OCI-M2 (cell line): ENCODE measurements around the gene CCL22.

Experiments used
- DNase-seq: peaks from one replicate; lab custom pipeline; 2025; ENCODE audit not compliant: unreplicated experiment; lab: John Stamatoyannopoulos, UW

The CCL22 gene

DNA sequence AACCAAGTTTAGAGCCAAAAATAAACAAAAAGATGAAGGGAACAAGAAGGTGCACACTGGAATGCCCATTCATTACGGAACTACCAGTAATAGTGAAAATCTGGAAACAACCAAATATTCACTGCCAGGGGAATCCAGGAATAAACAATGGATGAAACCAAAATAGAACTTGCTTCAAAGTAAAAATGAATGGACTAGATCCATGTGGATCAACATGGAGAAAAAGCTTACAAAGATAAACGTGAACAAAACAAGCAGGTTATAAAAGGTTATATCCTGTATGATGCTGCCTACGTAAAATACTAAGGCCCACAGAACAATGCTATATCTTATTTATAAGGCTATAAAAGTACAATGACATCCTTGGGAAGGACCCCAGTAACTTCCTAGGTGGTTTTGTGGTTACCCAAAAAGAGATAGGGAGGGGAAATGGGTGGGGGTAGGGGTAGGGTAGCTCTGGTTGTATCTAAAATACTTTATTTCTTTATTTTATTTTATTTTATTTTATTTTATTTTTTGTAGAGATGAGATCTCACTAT, 12.8 kb upstream of the CCL22 start:
- DNase-seq = no peak

- no peak for DNase-seq
Measured at GRCh38 chr16:57347858-57348257, 10.7 kb upstream of the CCL22 start.

DNA sequence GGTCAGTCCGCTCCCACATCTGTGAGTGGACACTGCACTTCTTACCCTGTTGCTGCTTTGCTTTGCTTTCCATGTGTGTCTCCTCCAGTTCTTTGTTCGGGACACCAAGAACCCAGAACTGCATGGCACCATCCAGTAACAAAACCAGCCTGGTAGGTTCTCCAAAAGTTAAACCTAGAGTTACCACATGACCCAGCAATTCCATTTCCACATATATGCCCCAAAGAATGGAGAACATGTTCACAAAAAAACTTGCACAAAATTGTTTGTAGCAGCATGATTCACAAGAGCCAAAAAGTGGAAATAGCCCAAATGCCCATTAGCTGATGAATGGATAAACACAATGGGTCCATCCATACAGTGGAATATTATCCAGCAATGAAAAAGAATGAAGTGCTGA, 10.3 kb upstream of the CCL22 start:
- no peak for DNase-seq

- DNase-seq = no peak
Measured at GRCh38 chr16:57349212-57350031, 9.2 kb upstream of the CCL22 start.

GRCh38 chr16:57352636-57353047, 5.9 kb upstream of the CCL22 start:
- no peak for DNase-seq

DNA sequence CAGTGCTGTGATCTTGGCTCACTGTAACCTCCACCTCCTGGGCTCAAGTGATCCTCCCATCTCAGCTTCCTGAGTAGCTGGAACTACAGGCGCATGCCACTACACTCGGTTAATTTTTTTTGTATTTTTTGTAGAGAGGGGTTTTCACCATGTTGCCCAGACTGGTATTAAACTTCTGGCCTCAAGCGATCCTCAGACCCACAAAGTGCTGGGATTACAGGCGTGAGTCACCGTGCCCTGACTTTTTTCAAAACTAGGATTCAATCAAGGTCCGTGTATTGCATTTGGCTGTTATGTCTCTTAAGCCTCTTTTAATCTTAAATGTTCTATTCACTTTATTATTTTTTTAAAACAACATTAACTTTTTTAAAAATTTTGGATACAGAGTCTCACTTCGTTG, 4.3 kb upstream of the CCL22 start:
- no peak for DNase-seq

DNA sequence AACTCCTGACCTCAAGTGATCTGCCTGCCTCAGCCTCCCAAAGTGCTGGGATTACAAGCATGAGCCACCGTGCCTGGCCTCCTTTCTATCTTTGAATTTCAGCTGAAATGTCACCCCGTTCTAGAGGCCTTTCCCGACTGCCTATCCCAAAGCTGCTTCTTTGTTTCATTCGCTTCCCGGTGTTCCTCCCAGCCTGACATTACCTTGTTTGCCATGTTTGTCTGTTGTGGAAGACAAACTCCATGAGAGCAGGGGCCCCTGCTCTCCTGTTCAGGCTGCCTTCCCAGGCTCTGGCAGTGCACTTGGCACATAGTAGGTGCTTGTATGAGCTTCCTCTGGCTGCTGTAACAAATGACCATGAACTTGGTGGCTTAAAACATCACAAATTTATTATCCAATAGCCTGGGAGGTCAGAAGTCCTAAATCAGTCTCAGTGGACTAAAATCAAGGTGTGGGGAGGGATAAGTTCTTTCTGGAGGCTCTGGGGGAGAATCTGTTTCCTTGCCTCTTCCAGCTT, 2.6 kb upstream of the CCL22 start:
- no peak for DNase-seq

GRCh38 chr16:57356547-57356946, 2.0 kb upstream of the CCL22 start:
- no peak for DNase-seq

- DNase-seq = no peak
Measured at GRCh38 chr16:57357330-57358085, 1.1 kb upstream of the CCL22 start.

DNA sequence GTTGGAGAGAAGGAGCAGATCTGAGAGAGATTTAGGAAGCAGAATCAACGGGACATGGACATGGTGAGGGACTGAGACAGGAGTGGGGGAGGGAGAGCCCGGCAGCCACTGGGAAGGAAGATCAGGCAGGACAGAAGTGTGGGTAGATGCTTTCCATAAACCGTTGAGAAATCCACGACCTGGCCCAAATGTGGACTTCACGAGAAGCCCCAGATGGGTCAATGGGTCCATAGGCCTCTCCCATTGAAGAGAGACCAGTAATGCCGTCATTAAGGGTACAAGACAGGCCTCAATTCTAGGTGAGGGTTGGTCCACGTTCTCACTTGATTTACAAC, 530 bp upstream of the CCL22 start:
- no peak for DNase-seq

DNA sequence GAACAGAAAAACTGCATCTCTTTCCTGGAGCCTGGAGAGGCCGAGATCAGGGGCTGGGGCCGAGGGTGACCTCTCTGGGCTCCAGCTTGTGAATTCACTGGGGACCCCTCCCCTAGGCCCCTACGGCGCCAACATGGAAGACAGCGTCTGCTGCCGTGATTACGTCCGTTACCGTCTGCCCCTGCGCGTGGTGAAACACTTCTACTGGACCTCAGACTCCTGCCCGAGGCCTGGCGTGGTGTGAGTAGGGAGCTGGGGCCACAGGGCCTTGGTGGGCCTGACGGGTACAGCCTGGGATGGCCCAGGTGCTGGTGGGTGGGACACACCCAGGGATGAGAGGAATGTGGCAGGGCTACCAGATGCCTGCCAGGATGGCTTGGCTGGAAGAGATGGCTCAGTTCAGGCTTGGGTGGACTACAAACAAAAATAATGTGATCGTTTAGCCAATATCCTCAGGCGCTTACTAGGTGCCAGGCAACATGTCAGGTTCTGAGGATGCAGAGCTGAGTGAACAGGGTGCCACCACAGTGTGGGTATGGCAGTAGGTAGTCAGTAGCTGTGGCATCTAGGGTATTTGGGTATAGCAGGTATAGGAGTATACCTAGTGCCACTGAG, 1.8 kb downstream of the CCL22 start:
- DNase-seq = no peak

DNA sequence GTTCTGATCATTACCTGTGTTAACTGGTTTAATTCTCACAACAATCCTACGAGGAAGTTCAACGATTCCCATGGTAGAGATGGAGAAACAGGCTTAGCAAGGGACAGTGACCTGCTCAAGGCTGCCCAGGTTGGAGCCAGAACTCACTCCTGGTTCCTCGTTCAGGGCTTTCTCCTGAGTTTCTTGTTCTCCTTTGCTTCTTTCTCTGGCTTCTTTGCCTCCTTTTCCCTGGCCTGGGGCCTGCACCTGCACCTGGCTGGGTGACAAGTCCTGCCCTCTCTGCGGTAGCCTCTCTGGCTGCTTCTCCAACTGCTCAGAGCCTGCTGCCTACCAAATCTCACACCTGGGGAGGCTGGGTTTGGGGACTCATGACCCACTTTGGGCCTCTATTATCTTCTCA, 2.8 kb downstream of the CCL22 start:
- DNase-seq = no peak

GRCh38 chr16:57364143-57364542, 5.6 kb downstream of the CCL22 start:
- DNase-seq = no peak

- no peak for DNase-seq
Measured at GRCh38 chr16:57366544-57367040, 8.0 kb downstream of the CCL22 start.

- DNase-seq = no peak
Measured at GRCh38 chr16:57367116-57367752, 8.7 kb downstream of the CCL22 start.

DNA sequence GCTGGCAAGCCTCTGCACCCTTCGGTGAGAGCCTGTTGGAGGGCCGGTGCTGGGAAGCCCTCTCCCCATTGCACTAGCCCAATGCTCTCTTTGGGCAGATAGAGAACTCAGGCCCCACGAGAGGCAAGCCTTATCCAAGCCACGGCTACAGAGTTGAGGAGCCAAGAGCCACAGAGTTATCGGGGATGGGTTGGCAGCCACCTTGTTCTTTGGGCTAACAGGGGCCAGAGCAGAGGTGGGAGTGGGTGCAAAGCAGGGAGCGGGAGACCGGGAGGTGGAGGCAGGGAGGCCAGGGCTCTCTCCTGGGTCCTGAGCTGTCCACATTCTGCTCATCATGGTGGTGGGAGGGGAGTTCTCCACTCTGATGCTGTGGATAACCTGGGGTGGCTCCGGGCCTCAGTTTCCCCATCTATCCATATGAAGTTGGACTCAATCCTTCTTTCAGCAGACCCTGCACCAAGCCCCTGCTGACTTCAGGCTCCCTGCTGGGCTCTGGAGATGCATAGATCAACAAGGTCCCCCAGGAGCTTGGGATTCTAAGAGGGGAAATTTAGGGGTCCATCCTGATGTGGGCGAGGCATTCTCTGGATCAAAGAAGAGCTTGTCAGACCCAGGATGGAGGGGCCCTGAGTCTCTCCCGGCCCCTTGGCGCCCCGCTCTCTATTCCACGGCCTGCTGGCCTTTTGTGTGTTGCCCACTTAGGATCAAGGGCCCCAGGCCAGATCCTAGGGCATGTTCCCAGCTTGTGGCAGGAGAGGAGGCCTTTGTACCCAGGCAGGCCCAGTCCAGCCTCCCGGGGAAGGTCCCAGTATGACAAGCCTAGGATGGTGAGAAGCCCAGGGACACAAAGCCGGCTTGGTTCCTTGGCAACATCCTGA, 13.2 kb downstream of the CCL22 start:
- no peak for DNase-seq

- DNase-seq = no peak
Measured at GRCh38 chr16:57372372-57373116, 14.0 kb downstream of the CCL22 start, which contains the start of gene CX3CL1. CX3CL1 (plus strand) TSS chr16:57372490; CDS start chr16:57372569, 79 bp downstream.

GRCh38 chr16:57373117-57373947, 14.7 kb downstream of the CCL22 start:
- DNase-seq = no peak
